ENCODE measurements around the gene TBC1D10B.

TBC1D10B gene

DNA sequence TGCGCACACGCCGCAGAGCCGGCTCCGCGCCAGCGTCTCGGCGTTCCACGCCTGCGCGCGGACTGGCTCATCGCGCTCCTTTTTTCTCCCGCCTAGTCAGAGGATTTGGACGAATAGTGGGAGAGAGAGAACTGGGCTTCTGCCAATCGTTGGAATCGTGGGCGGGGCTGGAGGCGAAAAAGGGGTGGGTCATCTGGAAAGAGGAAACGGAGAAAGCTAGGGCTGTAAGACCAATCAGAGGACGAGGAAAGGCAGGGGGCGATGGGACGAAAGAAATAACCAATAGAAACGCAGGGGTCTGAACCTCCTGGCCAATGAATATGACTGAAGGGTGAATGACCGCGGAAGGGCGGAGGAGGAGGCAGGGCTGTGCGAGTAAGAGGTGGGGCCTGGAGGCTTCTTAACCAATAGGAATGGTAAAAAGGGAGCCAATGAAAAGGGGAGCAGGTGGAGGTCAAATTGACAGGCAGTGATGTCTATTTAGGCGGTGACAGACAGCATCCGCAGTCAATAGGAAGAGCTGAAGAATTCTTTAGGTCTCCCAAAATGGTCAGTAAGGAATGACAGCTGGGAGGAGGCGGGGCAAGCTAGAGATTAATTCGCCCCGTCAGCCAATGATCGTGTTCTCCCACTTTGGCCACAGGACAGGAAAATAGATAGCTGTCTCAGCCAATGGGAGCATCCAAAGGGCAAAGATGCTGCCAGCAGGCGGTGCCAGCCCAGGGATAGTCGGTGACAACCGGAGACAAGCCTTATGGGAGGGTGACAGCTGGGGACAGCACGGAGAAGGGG lies at the start of gene TBC1D10B (continued):
- TF ChIP-seq ZNF184 (tag by site-specific recombination; IDR thresholded peaks at IDR 0.05) (no peak), ZNF768 (tag by site-specific recombination; IDR thresholded peaks at IDR 0.05) (no peak), ZNF623 (tag by site-specific recombination; IDR thresholded peaks at IDR 0.05) (no peak), KLF16 (tag by site-specific recombination; IDR thresholded peaks at IDR 0.05) (no peak), ZNF843 (tag by site-specific recombination; IDR thresholded peaks at IDR 0.05) (no peak), REPIN1 (tag by site-specific recombination; IDR thresholded peaks at IDR 0.05; ENCODE audit: low read depth) (no peak), IKZF3 (tag by site-specific recombination; IDR thresholded peaks at IDR 0.05) (peak; percentile 38; the same call in 1 of the 2 replicates), TRIM28 (IDR thresholded peaks at IDR 0.05; ENCODE audit: borderline replicate concordance, low read length) (no peak), GLIS2 (tag by site-specific recombination; IDR thresholded peaks at IDR 0.05) (peak; percentile 87; the same call in 1 of the 2 replicates), ZEB2 (tag by site-specific recombination; IDR thresholded peaks at IDR 0.05) (no peak; the same call in 1 of the 2 replicates), ZNF558 (tag by site-specific recombination; IDR thresholded peaks at IDR 0.05) (no peak), ZNF354C (tag by site-specific recombination; IDR thresholded peaks at IDR 0.05; ENCODE audit: borderline replicate concordance, low read depth) (no peak), ZNF214 (tag by site-specific recombination; IDR thresholded peaks at IDR 0.05; ENCODE audit: borderline replicate concordance) (no peak), ZNF175 (tag by site-specific recombination; IDR thresholded peaks at IDR 0.05) (no peak), ZBTB17 (tag by site-specific recombination; IDR thresholded peaks at IDR 0.05) (peak; percentile 76), ZIC2 (tag by site-specific recombination; IDR thresholded peaks at IDR 0.05) (peak; percentile 38; the same call in 1 of the 2 replicates), ZFHX2 (tag by site-specific recombination; conservative IDR thresholded peaks at IDR 0.05) (peak; percentile 80), ZNF221 (tag by site-specific recombination; IDR thresholded peaks at IDR 0.05; ENCODE audit: borderline replicate concordance) (no peak), FEZF1 (tag by site-specific recombination; IDR thresholded peaks at IDR 0.05) (peak; percentile 71), ZNF19 (tag by site-specific recombination; IDR thresholded peaks at IDR 0.05; ENCODE audit: low read depth) (no peak), ZNF146 (tag by site-specific recombination; IDR thresholded peaks at IDR 0.05) (no peak), ZNF174 (tag by site-specific recombination; IDR thresholded peaks at IDR 0.05) (no peak), ZNF433 (tag by site-specific recombination; IDR thresholded peaks at IDR 0.05; ENCODE audit: low read depth) (no peak), ZNF302 (tag by site-specific recombination; IDR thresholded peaks at IDR 0.05; ENCODE audit: low read depth) (no peak)
- TF ChIP-seq, protein P1, sequence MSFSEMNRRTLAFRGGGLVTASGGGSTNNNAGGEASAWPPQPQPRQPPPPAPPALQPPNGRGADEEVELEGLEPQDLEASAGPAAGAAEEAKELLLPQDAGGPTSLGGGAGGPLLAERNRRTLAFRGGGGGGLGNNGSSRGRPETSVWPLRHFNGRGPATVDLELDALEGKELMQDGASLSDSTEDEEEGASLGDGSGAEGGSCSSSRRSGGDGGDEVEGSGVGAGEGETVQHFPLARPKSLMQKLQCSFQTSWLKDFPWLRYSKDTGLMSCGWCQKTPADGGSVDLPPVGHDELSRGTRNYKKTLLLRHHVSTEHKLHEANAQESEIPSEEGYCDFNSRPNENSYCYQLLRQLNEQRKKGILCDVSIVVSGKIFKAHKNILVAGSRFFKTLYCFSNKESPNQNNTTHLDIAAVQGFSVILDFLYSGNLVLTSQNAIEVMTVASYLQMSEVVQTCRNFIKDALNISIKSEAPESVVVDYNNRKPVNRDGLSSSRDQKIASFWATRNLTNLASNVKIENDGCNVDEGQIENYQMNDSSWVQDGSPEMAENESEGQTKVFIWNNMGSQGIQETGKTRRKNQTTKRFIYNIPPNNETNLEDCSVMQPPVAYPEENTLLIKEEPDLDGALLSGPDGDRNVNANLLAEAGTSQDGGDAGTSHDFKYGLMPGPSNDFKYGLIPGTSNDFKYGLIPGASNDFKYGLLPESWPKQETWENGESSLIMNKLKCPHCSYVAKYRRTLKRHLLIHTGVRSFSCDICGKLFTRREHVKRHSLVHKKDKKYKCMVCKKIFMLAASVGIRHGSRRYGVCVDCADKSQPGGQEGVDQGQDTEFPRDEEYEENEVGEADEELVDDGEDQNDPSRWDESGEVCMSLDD (tag by site-specific recombination; IDR thresholded peaks at IDR 0.05), result no peak
- TF ChIP-seq, protein P2, sequence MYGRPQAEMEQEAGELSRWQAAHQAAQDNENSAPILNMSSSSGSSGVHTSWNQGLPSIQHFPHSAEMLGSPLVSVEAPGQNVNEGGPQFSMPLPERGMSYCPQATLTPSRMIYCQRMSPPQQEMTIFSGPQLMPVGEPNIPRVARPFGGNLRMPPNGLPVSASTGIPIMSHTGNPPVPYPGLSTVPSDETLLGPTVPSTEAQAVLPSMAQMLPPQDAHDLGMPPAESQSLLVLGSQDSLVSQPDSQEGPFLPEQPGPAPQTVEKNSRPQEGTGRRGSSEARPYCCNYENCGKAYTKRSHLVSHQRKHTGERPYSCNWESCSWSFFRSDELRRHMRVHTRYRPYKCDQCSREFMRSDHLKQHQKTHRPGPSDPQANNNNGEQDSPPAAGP (tag by site-specific recombination; IDR thresholded peaks at IDR 0.05), result no peak
- TF ChIP-seq, protein P3, sequence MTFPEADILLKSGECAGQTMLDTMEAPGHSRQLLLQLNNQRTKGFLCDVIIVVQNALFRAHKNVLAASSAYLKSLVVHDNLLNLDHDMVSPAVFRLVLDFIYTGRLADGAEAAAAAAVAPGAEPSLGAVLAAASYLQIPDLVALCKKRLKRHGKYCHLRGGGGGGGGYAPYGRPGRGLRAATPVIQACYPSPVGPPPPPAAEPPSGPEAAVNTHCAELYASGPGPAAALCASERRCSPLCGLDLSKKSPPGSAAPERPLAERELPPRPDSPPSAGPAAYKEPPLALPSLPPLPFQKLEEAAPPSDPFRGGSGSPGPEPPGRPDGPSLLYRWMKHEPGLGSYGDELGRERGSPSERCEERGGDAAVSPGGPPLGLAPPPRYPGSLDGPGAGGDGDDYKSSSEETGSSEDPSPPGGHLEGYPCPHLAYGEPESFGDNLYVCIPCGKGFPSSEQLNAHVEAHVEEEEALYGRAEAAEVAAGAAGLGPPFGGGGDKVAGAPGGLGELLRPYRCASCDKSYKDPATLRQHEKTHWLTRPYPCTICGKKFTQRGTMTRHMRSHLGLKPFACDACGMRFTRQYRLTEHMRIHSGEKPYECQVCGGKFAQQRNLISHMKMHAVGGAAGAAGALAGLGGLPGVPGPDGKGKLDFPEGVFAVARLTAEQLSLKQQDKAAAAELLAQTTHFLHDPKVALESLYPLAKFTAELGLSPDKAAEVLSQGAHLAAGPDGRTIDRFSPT (tag by site-specific recombination; IDR thresholded peaks at IDR 0.05), result peak; percentile 99
- TF ChIP-seq, protein P4, sequence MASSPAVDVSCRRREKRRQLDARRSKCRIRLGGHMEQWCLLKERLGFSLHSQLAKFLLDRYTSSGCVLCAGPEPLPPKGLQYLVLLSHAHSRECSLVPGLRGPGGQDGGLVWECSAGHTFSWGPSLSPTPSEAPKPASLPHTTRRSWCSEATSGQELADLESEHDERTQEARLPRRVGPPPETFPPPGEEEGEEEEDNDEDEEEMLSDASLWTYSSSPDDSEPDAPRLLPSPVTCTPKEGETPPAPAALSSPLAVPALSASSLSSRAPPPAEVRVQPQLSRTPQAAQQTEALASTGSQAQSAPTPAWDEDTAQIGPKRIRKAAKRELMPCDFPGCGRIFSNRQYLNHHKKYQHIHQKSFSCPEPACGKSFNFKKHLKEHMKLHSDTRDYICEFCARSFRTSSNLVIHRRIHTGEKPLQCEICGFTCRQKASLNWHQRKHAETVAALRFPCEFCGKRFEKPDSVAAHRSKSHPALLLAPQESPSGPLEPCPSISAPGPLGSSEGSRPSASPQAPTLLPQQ (tag by site-specific recombination; IDR thresholded peaks at IDR 0.05), result no peak
- TF ChIP-seq, protein P5, sequence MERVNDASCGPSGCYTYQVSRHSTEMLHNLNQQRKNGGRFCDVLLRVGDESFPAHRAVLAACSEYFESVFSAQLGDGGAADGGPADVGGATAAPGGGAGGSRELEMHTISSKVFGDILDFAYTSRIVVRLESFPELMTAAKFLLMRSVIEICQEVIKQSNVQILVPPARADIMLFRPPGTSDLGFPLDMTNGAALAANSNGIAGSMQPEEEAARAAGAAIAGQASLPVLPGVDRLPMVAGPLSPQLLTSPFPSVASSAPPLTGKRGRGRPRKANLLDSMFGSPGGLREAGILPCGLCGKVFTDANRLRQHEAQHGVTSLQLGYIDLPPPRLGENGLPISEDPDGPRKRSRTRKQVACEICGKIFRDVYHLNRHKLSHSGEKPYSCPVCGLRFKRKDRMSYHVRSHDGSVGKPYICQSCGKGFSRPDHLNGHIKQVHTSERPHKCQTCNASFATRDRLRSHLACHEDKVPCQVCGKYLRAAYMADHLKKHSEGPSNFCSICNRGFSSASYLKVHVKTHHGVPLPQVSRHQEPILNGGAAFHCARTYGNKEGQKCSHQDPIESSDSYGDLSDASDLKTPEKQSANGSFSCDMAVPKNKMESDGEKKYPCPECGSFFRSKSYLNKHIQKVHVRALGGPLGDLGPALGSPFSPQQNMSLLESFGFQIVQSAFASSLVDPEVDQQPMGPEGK (tag by site-specific recombination; IDR thresholded peaks at IDR 0.05), result no peak
- TF ChIP-seq, protein P6, sequence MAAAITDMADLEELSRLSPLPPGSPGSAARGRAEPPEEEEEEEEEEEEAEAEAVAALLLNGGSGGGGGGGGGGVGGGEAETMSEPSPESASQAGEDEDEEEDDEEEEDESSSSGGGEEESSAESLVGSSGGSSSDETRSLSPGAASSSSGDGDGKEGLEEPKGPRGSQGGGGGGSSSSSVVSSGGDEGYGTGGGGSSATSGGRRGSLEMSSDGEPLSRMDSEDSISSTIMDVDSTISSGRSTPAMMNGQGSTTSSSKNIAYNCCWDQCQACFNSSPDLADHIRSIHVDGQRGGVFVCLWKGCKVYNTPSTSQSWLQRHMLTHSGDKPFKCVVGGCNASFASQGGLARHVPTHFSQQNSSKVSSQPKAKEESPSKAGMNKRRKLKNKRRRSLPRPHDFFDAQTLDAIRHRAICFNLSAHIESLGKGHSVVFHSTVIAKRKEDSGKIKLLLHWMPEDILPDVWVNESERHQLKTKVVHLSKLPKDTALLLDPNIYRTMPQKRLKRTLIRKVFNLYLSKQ (tag by site-specific recombination; IDR thresholded peaks at IDR 0.05; ENCODE audit: borderline replicate concordance), result no peak
